ENCODE data around the gene IMPA2.

Gene IMPA2

GRCh38 chr18:11969904-11970835, 11.1 kb upstream of the IMPA2 start (continued):
- no peak for TF ChIP-seq ZNF785 (tag by site-specific recombination; IDR thresholded peaks at IDR 0.05)
- peak; percentile 63; the same call in 1 of the 2 replicates for TF ChIP-seq ZNF518A (tag by site-specific recombination; conservative IDR thresholded peaks at IDR 0.05; ENCODE audit: low read depth)
- TF ChIP-seq PRDM10 (tag by site-specific recombination; IDR thresholded peaks at IDR 0.05), result no peak
- TF ChIP-seq ZNF549 (tag by site-specific recombination; IDR thresholded peaks at IDR 0.05), result no peak
- no peak for TF ChIP-seq ZNF266 (tag by site-specific recombination; IDR thresholded peaks at IDR 0.05; ENCODE audit: low read depth)
- TF ChIP-seq BCL6B (tag by site-specific recombination; IDR thresholded peaks at IDR 0.05), result no peak
- no peak for TF ChIP-seq ZEB2 (tag by site-specific recombination; IDR thresholded peaks at IDR 0.05)
- TF ChIP-seq ZNF654 (tag by site-specific recombination; IDR thresholded peaks at IDR 0.05; ENCODE audit: low read depth), result 0 out of 2 replicates have a peak, but pooled peaks have one; percentile 5
- no peak for TF ChIP-seq GLI4 (tag by site-specific recombination; IDR thresholded peaks at IDR 0.05)
- no peak for TF ChIP-seq ZNF138 (tag by site-specific recombination; IDR thresholded peaks at IDR 0.05; ENCODE audit: borderline replicate concordance)
- no peak for TF ChIP-seq KLF17 (tag by site-specific recombination; IDR thresholded peaks at IDR 0.05)
- TF ChIP-seq ZNF362 (tag by site-specific recombination; IDR thresholded peaks at IDR 0.05), result no peak
- no peak for TF ChIP-seq YY1 (tag by site-specific recombination; IDR thresholded peaks at IDR 0.05)
- TF ChIP-seq REPIN1 (tag by site-specific recombination; IDR thresholded peaks at IDR 0.05; ENCODE audit: low read depth), result no peak
- no peak for TF ChIP-seq ZNF24 (tag by site-specific recombination; IDR thresholded peaks at IDR 0.05)
- no peak for TF ChIP-seq WT1 (tag by site-specific recombination; IDR thresholded peaks at IDR 0.05)
- TF ChIP-seq GLIS1 (tag by site-specific recombination; IDR thresholded peaks at IDR 0.05), result no peak
- no peak for TF ChIP-seq ZNF341 (tag by site-specific recombination; IDR thresholded peaks at IDR 0.05; ENCODE audit: low read depth)
- no peak for TF ChIP-seq ZNF658 (tag by site-specific recombination; IDR thresholded peaks at IDR 0.05)
- no peak for TF ChIP-seq ZNF585B (tag by site-specific recombination; IDR thresholded peaks at IDR 0.05)
- TF ChIP-seq OVOL3 (tag by site-specific recombination; IDR thresholded peaks at IDR 0.05), result no peak
- no peak for TF ChIP-seq ZSCAN18 (tag by site-specific recombination; IDR thresholded peaks at IDR 0.05)
- no peak for TF ChIP-seq ZNF561 (tag by site-specific recombination; IDR thresholded peaks at IDR 0.05; ENCODE audit: borderline replicate concordance)
- TF ChIP-seq ZFP3 (tag by site-specific recombination; IDR thresholded peaks at IDR 0.05; ENCODE audit: low read depth), result no peak
- no peak for TF ChIP-seq ZBTB21 (tag by site-specific recombination; IDR thresholded peaks at IDR 0.05)

Measured in HEK293 (cell line).